GM12892 (cell line): ENCODE results near the gene CERS6.

Experiments
- POLR2A ChIP-seq: IDR thresholded peaks from 2 replicates; pipeline ENCODE4 v1.6.1; 2011; ENCODE audit warnings: low read depth, low read length, control low read depth
- POLR2AphosphoS5 ChIP-seq: IDR thresholded peaks from 2 replicates; pipeline ENCODE4 v1.6.1; 2011; ENCODE audit warnings: low read depth, low read length, control low read depth
- TAF1 ChIP-seq: IDR thresholded peaks from 2 replicates; pipeline ENCODE4 v1.6.1; 2011; ENCODE audit warnings: low read depth, mild to moderate bottlenecking, control low read depth, low read length, borderline replicate concordance

DNA sequence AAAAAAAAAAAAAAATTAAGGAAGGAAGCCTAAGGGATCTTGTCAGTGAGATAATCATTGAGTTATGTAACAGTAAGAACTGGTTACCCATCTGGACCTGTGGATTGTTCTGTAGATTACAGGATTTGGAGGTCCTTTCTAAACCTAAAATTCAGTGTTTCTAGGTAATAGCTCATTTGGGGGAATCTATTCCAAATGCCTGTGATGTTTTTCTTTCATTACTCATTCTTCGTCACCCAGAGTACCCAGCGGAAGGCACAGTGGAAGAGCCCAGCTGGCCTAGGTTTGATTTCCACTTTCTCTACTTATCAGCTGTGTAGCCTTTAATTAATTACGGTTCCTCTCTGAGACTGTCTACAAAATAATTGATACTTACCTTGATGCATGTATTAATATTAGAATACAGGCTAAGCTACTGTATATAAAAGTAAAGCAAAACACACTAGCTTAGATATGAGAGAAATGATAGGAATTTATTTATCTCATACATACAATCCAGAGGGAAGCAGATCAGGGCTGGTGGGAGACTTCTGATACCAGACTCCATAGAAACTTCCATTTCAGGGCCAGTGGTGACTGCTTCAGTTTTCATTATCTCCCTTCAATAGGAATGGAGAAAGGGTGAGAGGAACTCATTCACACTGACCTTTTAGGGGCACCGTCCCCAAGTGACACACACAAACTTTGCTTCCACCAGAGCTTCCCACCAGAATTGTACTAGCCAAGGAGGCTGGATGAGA, 230.6 kb downstream of the CERS6 start:
- TF ChIP-seq POLR2A (no peak), TAF1 (no peak), POLR2AphosphoS5 (no peak)
